AG08396 (cell line): Measurements from ENCODE around the gene ART4.

Source experiments
- DNase-seq: peaks from one replicate; pipeline ENCODE4 v3.0.0; 2012; ENCODE audit warnings: low spot score, mixed read lengths

The ART4 gene

GRCh38 chr12:14850929-14851663 is 7.8 kb upstream of the ART4 start:
- no peak for DNase-seq

- no peak for DNase-seq
These were observed 6.3 kb upstream of the ART4 start for GRCh38 chr12:14849661-14850060.

- DNase-seq: no peak
These were observed 3.7 kb upstream of the ART4 start for GRCh38 chr12:14846876-14847580.

- DNase-seq: no peak
These were observed 2.8 kb upstream of the ART4 start for GRCh38 chr12:14846042-14846587.

- peak; percentile 46 for DNase-seq
These were observed 2.0 kb upstream of the ART4 start for GRCh38 chr12:14845350-14845750.

- DNase-seq: no peak
These were observed 1.1 kb upstream of the ART4 start for GRCh38 chr12:14844401-14844800.

GRCh38 chr12:14842315-14842714 is 1.0 kb downstream of the ART4 start:
- DNase-seq: no peak

GRCh38 chr12:14841761-14842160 is 1.6 kb downstream of the ART4 start:
- DNase-seq: peak; percentile 41

- DNase-seq: no peak
These were observed 2.7 kb downstream of the ART4 start for GRCh38 chr12:14840616-14841015.

- no peak for DNase-seq
These were observed 4.1 kb downstream of the ART4 start for GRCh38 chr12:14839262-14839661.

GRCh38 chr12:14836336-14837210 is 6.8 kb downstream of the ART4 start:
- peak; percentile 31 for DNase-seq

- DNase-seq: no peak
These were observed 8.8 kb downstream of the ART4 start for GRCh38 chr12:14834509-14834908.

- no peak for DNase-seq
These were observed 9.4 kb downstream of the ART4 start for GRCh38 chr12:14833952-14834351.

- no peak for DNase-seq
These were observed 10.0 kb downstream of the ART4 start for GRCh38 chr12:14833336-14833735.

- DNase-seq: peak; percentile 54
These were observed 14.4 kb downstream of the ART4 start for GRCh38 chr12:14828892-14829291.

GRCh38 chr12:14827043-14827442 is 16.3 kb downstream of the ART4 start:
- DNase-seq: no peak

- no peak for DNase-seq
These were observed 16.8 kb downstream of the ART4 start for GRCh38 chr12:14826491-14826890.

GRCh38 chr12:14825256-14825655 is 18.1 kb downstream of the ART4 start:
- DNase-seq: no peak

- DNase-seq: no peak
These were observed 19.2 kb downstream of the ART4 start for GRCh38 chr12:14824012-14824634.

- DNase-seq: no peak
These were observed 29.3 kb downstream of the ART4 start, which contains the start of gene SMCO3 for GRCh38 chr12:14814014-14814413. SMCO3 (minus strand) TSS chr12:14814182; CDS start chr12:14806680, 7,502 bp downstream.

- no peak for DNase-seq
These were observed 31.8 kb downstream of the ART4 start for GRCh38 chr12:14811486-14811885.
